SK-N-SH treated with all-trans-retinoic acid at 6 μM for 48 hours (cell line): Measurements from ENCODE around the gene ST6GALNAC1.

Source experiments
- ARNTL ChIP-seq: fragments of 450-650 bp; formaldehyde crosslinking; IDR thresholded peaks from 2 replicates; pipeline ENCODE4 v1.5.0; 2020; ENCODE audit warnings: low read depth, mild to moderate bottlenecking, moderate library complexity, borderline replicate concordance
- CREB5 ChIP-seq: fragments of 250-450 bp; sonication (Bioruptor Pico); IDR thresholded peaks from 2 replicates; pipeline ENCODE4 v1.5.1; 2020; ENCODE audit warnings: low read depth, mild to moderate bottlenecking, moderate library complexity
- ESRRG ChIP-seq: fragments of 250-450 bp; sonication (Bioruptor Pico); IDR thresholded peaks from 2 replicates; pipeline ENCODE4 v1.6.1; 2021; ENCODE audit warnings: mild to moderate bottlenecking
- PATZ1 ChIP-seq: fragments of 250-450 bp; sonication (Bioruptor Pico); IDR thresholded peaks from 2 replicates; pipeline ENCODE4 v1.8.0; 2020; ENCODE audit warnings: mild to moderate bottlenecking, moderate library complexity, borderline replicate concordance
- RARB ChIP-seq: fragments of 250-450 bp; sonication (Bioruptor Pico); IDR thresholded peaks from 2 replicates; pipeline ENCODE4 v1.8.0; 2021; ENCODE audit warnings: mild to moderate bottlenecking, moderate library complexity
- ZFP3 ChIP-seq: fragments of 250-450 bp; sonication (Bioruptor Pico); IDR thresholded peaks from 2 replicates; pipeline ENCODE4 v1.5.0; 2020; ENCODE audit warnings: mild to moderate bottlenecking, moderate library complexity
- ZFP30 ChIP-seq: fragments of 450-650 bp; formaldehyde crosslinking; IDR thresholded peaks from 2 replicates; pipeline ENCODE4 v1.5.0; 2022; ENCODE audit warnings: mild to moderate bottlenecking, moderate library complexity

GRCh38 chr17:76671912-76672262 is 28.3 kb upstream of the ST6GALNAC1 start:
- TF ChIP-seq RARB (CRISPR knock-in tag) (no peak), CREB5 (CRISPR knock-in tag) (no peak), ZFP3 (CRISPR knock-in tag) (no peak), ESRRG (CRISPR knock-in tag) (no peak), PATZ1 (CRISPR knock-in tag) (no peak), ZFP30 (CRISPR knock-in tag) (no peak), ARNTL (CRISPR knock-in tag) (no peak)
